Measurements from ENCODE around the gene BTBD16.
A peak's percentile ranks its signal among the peaks of the same experiment; 100 is the strongest.

The BTBD16 gene

DNA sequence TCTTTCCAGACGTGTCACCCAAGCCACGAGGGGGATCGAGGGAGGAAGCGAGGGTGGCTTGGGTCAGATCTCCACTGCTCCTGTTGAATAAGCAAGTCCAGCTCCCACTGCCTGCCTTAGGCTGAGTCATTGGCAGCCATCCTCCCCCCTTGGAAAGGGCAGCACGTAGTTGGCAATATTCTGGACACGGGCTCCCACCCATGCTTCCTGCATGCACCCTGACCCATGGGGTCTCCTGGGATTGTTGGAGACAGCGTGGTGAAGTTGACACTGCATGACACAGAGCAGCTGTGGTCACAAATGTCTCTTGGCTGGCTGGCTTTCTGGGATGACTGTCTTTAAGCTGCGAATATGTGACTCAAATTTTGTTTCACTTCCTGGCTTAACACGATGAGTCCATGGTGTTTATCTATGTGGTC is 11.2 kb downstream of the BTBD16 start:
- H3K4me1 ChIP-seq = peaks cover 26% of the 10 kb centered on the region
- H3K9ac ChIP-seq = no peak overlapping the region
- H3K27ac ChIP-seq = no peak overlapping the region
- H3K4me2 ChIP-seq = peak overlapping the region; percentile 62
- no peaks in the 10 kb centered on the region for H3K9me3 ChIP-seq
- H3K27me3 ChIP-seq = no peaks in the 10 kb centered on the region
- no peak for TF ChIP-seq Cebpa-rat (IDR thresholded peaks at IDR 0.05)
- H4K20me1 ChIP-seq = no peaks in the 10 kb centered on the region
- no peaks in the 10 kb centered on the region for H3K36me3 ChIP-seq
- H3K4me3 ChIP-seq = no peak overlapping the region

DNA sequence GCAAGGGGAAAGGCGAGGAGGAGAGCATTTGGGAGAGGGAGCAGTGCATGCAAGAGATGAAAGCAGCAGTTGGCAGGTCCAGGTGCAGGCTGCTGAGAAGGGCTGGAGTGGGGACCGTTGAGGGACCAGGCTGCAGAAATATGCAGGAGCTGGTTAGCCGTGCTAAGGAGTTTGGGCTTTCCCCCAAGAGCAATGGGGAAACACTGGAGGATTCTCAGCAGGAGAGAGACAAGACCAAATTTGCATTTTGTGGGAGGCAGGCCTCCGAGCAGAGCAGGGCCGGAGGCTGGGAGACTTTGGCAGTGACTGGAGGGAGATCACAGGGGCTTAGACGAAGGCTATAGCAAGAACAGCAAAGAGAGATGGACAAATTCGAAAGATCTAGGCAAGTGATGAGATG is 11.8 kb downstream of the BTBD16 start:
- Histone ChIP-seq H3K4me3 (no peak overlapping the region), H3K27ac (no peak overlapping the region), H4K20me1 (no peaks in the 10 kb centered on the region), H3K9ac (no peak overlapping the region), H3K36me3 (no peaks in the 10 kb centered on the region), H3K4me2 (peak overlapping the region; percentile 62), H3K9me3 (no peaks in the 10 kb centered on the region), H3K27me3 (no peaks in the 10 kb centered on the region), H3K4me1 (peaks cover 26% of the 10 kb centered on the region)
- TF ChIP-seq Cebpa-rat (IDR thresholded peaks at IDR 0.05) = no peak

DNA sequence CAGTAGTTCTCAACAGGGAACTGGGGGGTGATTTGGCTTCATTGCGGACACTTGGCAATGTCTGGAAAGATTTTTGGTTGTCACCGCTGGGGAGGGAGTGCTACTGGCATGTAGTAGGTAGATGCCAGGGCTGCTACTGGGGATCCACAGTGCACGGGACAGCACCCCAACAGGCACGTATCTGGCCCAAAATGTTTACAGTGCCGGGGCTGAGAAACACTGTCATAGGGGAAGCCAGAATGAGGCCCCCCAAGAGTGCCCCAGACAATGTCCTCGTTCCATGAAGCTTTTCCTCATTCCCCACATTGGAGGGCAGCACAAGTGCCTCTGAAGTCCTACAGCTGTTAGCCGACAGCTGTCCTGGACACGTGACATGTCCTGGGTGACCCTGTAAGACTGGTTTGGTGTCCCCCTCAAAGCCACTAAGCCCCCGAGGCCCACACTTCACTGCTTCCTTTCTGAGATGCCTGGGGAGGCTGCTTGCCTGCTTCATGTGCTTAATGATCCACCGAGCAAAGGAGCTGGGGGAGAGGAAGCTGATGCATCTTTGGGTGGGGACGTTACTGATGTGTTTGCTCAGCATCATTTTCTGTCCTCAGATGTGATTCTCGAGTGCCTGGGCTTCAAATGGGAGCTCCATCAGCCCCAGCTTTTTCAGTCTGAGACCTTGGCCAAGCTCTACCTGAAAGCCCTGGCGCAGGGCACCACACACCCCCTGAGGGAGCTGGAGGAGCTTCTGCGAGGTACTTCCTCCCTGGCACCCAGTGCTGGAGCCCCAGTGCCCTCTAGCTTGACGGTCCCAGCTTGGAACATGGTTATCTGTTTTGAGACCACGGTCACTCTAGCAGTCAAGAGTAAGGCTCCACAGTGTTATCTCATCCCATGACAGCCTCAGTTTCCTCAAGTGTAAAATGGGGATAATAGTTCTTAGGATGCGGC is 14.7 kb downstream of the BTBD16 start:
- H3K36me3 ChIP-seq = no peaks in the 10 kb centered on the region
- H3K27ac ChIP-seq = no peak overlapping the region
- H3K4me1 ChIP-seq = peaks cover 30% of the 10 kb centered on the region
- TF ChIP-seq Cebpa-rat (IDR thresholded peaks at IDR 0.05) = no peak
- H3K4me3 ChIP-seq = no peak overlapping the region
- H4K20me1 ChIP-seq = no peaks in the 10 kb centered on the region
- H3K9me3 ChIP-seq = no peaks in the 10 kb centered on the region
- no peak overlapping the region for H3K9ac ChIP-seq
- H3K27me3 ChIP-seq = no peaks in the 10 kb centered on the region
- peak overlapping the region; percentile 44 for H3K4me2 ChIP-seq

DNA sequence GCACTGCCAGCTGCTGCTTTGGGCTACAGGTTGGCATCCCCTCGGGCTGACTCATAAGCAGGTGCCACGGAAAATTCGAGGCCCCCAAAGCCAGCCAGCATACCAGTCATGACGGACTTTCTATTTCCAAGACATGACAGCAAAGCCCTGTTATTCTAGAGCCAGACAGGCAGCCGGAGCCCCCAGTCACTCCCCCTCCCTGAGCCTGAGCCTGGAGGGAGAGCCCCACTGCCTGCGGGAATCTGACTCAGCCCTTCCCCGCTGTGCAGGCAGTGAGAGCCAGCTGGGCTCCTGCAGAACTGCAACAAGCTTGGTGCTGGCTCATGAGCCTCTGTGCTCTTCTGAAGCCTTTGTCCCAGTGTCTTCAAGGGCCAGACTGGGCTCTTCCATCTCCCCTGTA is 15.8 kb downstream of the BTBD16 start:
- TF ChIP-seq Cebpa-rat (IDR thresholded peaks at IDR 0.05) = no peak
- Histone ChIP-seq H3K9me3 (no peaks in the 10 kb centered on the region), H3K36me3 (no peaks in the 10 kb centered on the region), H3K9ac (no peak overlapping the region), H3K4me3 (no peak overlapping the region), H3K27ac (no peak overlapping the region), H4K20me1 (no peaks in the 10 kb centered on the region), H3K27me3 (no peaks in the 10 kb centered on the region), H3K4me2 (no peak overlapping the region), H3K4me1 (peaks cover 33% of the 10 kb centered on the region)

DNA sequence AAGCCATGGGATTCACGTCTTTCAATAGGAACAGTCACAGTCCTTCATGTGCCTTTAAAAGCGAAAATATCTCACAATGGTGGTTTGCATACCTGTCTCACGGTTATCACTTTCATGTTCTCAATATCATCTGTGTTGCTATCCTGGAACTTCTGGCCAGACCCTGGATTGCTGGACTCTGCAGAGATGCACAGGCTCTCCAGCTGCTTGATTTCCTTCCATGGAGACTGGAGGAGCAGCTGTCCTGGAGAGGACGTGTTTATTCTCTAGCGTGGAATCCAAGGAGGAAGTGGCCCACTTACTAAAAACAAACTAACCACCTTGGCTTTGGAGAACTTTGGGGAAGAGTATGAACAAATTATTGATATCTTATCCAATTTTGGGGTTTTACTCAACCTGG is 16.5 kb downstream of the BTBD16 start:
- Histone ChIP-seq H3K36me3 (no peaks in the 10 kb centered on the region), H3K4me2 (no peak overlapping the region; the same call in 1 of the 2 replicates), H3K9me3 (no peaks in the 10 kb centered on the region), H4K20me1 (no peaks in the 10 kb centered on the region), H3K4me1 (peaks cover 26% of the 10 kb centered on the region), H3K27me3 (no peaks in the 10 kb centered on the region), H3K27ac (no peak overlapping the region), H3K4me3 (no peak overlapping the region), H3K9ac (no peak overlapping the region)
- TF ChIP-seq Cebpa-rat (IDR thresholded peaks at IDR 0.05) = no peak

DNA sequence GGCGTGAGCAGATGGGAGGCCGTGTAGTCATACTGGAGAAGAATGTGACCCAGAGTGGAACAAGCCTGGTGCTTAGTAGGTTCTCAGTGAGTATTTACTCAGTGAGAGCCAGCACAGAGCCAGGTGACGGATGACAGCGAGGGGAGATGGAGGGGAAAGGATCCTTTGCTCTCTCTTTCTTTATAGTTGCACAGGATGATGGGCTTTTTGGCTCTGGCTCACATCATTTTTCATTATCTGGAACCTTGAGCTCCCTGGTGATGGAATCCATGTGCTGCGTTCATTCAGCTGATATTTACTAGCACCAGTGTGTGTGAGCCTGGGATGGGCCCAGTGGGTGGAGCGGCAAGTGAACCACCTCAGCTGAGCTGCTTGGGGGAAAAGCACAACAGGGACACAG is 17.2 kb downstream of the BTBD16 start:
- no peak for TF ChIP-seq Cebpa-rat (IDR thresholded peaks at IDR 0.05)
- Histone ChIP-seq H3K9ac (no peak overlapping the region), H3K36me3 (no peaks in the 10 kb centered on the region), H3K9me3 (no peaks in the 10 kb centered on the region), H3K27ac (no peak overlapping the region), H3K27me3 (no peaks in the 10 kb centered on the region), H3K4me3 (no peak overlapping the region), H4K20me1 (no peaks in the 10 kb centered on the region), H3K4me1 (peaks cover 19% of the 10 kb centered on the region), H3K4me2 (no peak overlapping the region)

DNA sequence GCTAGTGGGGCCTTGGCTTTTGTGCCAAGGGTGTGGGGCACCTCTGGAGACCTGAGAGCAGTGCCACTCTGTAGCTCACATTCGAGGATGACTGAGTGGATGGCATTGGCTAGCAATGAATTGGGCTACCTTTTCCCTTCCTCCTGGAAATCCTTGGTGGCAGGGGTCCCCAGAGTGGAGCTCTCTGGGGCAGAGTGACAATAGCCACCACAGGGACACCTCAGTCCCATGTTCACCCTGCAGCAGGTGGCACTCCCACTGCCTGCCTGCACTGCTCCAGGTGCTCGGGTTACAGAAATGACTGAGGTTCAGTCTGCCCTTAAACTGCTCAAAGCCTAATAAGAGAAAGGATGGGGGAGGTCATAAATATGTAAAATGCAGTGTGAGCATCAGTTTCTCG is 17.8 kb downstream of the BTBD16 start:
- Histone ChIP-seq H3K4me2 (no peak overlapping the region), H3K4me3 (no peak overlapping the region), H3K36me3 (no peaks in the 10 kb centered on the region), H3K4me1 (peaks cover 19% of the 10 kb centered on the region), H4K20me1 (no peaks in the 10 kb centered on the region), H3K27me3 (no peaks in the 10 kb centered on the region), H3K27ac (no peak overlapping the region), H3K9ac (no peak overlapping the region), H3K9me3 (no peaks in the 10 kb centered on the region)
- TF ChIP-seq Cebpa-rat (IDR thresholded peaks at IDR 0.05) = no peak

DNA sequence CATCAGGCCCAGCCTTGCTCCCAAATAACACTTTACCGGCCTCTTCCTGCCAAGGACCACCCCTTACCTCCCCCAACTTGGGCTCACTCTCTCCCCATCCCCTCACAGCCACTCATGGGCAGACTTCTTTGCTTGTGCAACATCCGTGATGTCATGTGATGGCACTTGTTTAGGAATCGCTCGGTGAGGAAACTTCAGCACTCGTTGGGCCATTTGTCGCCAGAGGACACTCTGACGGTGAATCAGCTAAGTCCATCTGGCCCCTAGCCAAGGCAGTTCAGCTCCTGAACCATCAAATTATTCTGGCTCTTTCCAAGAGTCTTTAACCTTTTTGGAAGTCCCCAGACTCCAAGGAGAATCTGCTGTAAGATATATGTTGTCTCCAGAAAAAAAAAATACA is 19.2 kb downstream of the BTBD16 start:
- H3K4me2 ChIP-seq = peak overlapping the region; percentile 33; the same call in 1 of the 2 replicates
- TF ChIP-seq Cebpa-rat (IDR thresholded peaks at IDR 0.05) = no peak
- peaks cover 25% of the 10 kb centered on the region for H3K4me1 ChIP-seq
- no peak overlapping the region for H3K9ac ChIP-seq
- H3K27ac ChIP-seq = no peak overlapping the region
- no peak overlapping the region for H3K4me3 ChIP-seq
- H4K20me1 ChIP-seq = no peaks in the 10 kb centered on the region
- no peaks in the 10 kb centered on the region for H3K36me3 ChIP-seq
- no peaks in the 10 kb centered on the region for H3K27me3 ChIP-seq
- no peaks in the 10 kb centered on the region for H3K9me3 ChIP-seq

DNA sequence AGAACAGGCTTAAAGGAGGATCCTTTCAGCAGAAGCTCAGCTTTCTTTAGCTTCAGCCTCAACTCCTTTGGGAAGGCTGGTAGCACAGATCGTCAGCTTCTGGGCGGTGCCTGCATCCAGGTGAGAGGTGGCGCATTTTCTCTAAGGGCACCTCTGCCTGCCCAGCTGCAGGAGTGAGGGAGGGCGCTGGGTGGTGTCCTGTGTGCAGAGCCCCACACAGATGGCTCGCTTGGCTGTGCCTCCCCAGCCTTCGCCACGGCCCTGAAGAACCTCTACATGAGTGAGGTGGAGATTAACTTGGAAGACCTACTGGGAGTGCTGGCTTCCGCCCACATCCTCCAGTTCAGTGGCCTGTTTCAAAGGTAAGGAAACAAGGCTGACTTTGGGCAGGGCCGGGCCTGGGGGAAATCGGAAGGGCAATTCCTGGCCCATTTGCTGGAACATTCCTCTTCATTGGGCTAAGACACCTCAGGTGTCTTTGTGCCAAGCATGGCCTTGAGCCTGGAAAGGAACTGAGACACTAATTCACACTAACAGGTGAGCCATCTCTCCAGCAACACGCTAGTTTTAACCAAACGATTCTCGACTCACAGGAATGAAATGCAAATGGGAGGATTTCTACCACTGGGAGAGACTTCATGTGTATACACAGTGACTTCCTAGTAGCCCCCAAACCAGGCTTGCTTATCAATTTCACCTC is 19.9 kb downstream of the BTBD16 start:
- H3K27me3 ChIP-seq = no peaks in the 10 kb centered on the region
- no peaks in the 10 kb centered on the region for H3K9me3 ChIP-seq
- H3K36me3 ChIP-seq = no peaks in the 10 kb centered on the region
- no peaks in the 10 kb centered on the region for H4K20me1 ChIP-seq
- H3K4me1 ChIP-seq = peaks cover 23% of the 10 kb centered on the region
- peak overlapping the region; percentile 33 for H3K4me2 ChIP-seq
- no peak overlapping the region for H3K27ac ChIP-seq
- no peak overlapping the region for H3K9ac ChIP-seq
- TF ChIP-seq Cebpa-rat (IDR thresholded peaks at IDR 0.05) = no peak
- no peak overlapping the region for H3K4me3 ChIP-seq

DNA sequence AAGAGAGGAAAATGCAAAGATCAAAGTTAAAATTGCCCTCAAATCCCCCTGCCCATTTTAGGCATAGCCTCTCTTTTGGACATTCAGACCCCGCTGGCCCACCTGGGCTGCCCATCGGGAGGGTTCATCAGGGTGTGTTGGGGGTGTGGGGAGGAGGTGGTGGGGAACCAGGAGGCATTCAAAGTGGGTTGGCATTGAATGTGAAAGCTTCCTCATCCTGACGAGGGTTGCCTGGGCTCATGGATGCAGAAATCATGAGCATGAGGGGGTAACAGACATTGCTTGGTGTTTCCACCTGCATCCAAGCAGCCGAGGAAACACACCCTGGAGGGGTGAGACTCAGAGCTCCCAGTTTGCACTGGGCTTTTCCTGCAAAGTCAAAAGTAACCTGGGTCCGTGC is 20.6 kb downstream of the BTBD16 start:
- H3K27ac ChIP-seq = no peak overlapping the region
- no peaks in the 10 kb centered on the region for H4K20me1 ChIP-seq
- no peaks in the 10 kb centered on the region for H3K36me3 ChIP-seq
- peaks cover 17% of the 10 kb centered on the region for H3K4me1 ChIP-seq
- no peaks in the 10 kb centered on the region for H3K27me3 ChIP-seq
- H3K9ac ChIP-seq = no peak overlapping the region
- no peaks in the 10 kb centered on the region for H3K9me3 ChIP-seq
- no peak for TF ChIP-seq Cebpa-rat (IDR thresholded peaks at IDR 0.05)
- H3K4me3 ChIP-seq = no peak overlapping the region
- no peak overlapping the region for H3K4me2 ChIP-seq
